Right cardiac atrium (tissue), 5 donors: ENCODE data around the gene UBE2Q2. TPM values are rescaled to one million over a fixed set of nuclear protein-coding genes. Genes with fewer than 3 reads are reported as not detected.
A peak's percentile ranks its signal among the peaks of the same experiment; 100 is the strongest.
"Not testable (repeated sequence)": the region's sequence is repeated elsewhere in the genome, so short reads cannot be mapped to it uniquely, and the experiment has no call there.

Experiments used
- ATAC-seq, 2 donors: fragments of 200-7000 bp; cut with Tn5 transposase; one replicate each; pipeline versions ENCODE4 v1.8.0 to v1.9.1; 2020; ENCODE audit warnings: moderate library complexity in 2 of 2, mild to moderate bottlenecking in 1 of 2
- DNase-seq, 3 donors: peaks; one replicate each; pipeline ENCODE4 v3.0.0-alpha.2; 2020
- H3K27ac ChIP-seq: one replicate; pipeline ENCODE4 v1.5.1; 2013; ENCODE audit warnings: mild to moderate bottlenecking, low read length, control low read depth, moderate library complexity
- H3K27me3 ChIP-seq: one replicate; pipeline ENCODE4 v1.6.1; 2013; ENCODE audit not compliant: control insufficient read depth, insufficient read depth
- H3K4me1 ChIP-seq: one replicate; pipeline ENCODE4 v1.6.1; 2013; ENCODE audit warnings: low read length; ENCODE audit not compliant: control insufficient read depth, insufficient read depth
- H3K4me3 ChIP-seq: one replicate; pipeline ENCODE4 v1.5.1; 2013; ENCODE audit warnings: low read length, control low read depth
- H3K9me3 ChIP-seq: one replicate; pipeline ENCODE4 v1.6.1; 2013; ENCODE audit warnings: low read length; ENCODE audit not compliant: control insufficient read depth
- WGBS: extraction: QIAGEN DNeasy Blood & Tissue Kit; methylation state at CpG from one replicate; pipeline ENCODE4 v1.1.7; 2013; 5-methylcytosine and 5-hydroxymethylcytosine counted together
- intact Hi-C, 4 donors: fragments of 100-400 bp; cut with DNase I; formaldehyde crosslinking; loops; one replicate each; pipeline versions ENCODE4 v1.11.0 to v1.14.0; 2022 to 2023
- polyA plus RNA-seq: library from polyadenylated mRNA; stranded (reverse); fragments of 200-250 nt; gene quantifications from one replicate; pipeline ENCODE4 v1.2.3, GENCODE V29; 2013
- total RNA-seq, 4 donors: library from RNA; stranded (reverse); fragmentation: NEBNext Ultra II Directional; extraction: Animal tissue kit (Norgen Biotek cat#: 25700); gene quantifications; one replicate each; pipeline ENCODE4 v1.2.1, GENCODE V29; 2021
- donor health status: healthy with polysubstance abuse.
- donor health status: DM: no; HTN: yes; CAD: no.
- donor health status: DM: no; HTN: no; CAD: no.
- donor health status: DM: no; HTN: yes; CAD: no; lungs with severe emphysema.
- donor health status: DM: yes; HTN: yes; CAD: no.

The UBE2Q2 gene
- total and polyA plus RNA-seq, 5 donors, result 18.2 to 32.6 (median 26.9) TPM

- Histone ChIP-seq H3K27ac (no peak overlapping the region), H3K4me1 (peaks cover 3% of the 10 kb centered on the region), H3K9me3 (no peaks in the 10 kb centered on the region), H3K27me3 (no peaks in the 10 kb centered on the region), H3K4me3 (no peak overlapping the region)
- no peak for DNase-seq
- intact Hi-C loops, result loop anchor here in 1 of 4 donors (10.0 kb wide), 1 partner anchor 63 kb away; the partner anchor contains the start of gene FBXO22
- ATAC-seq, result no peak
Observed at GRCh38 chr15:75841626-75842025, 1.6 kb upstream of the UBE2Q2 start.

- under 1% methylated on average over 77 of the region's 77 CpGs for WGBS
- Histone ChIP-seq H3K9me3 (no peaks in the 10 kb centered on the region), H3K4me3 (peak overlapping the region; percentile 93), H3K27ac (peak overlapping the region; percentile 82), H3K4me1 (peaks cover 3% of the 10 kb centered on the region), H3K27me3 (no peaks in the 10 kb centered on the region)
- ATAC-seq, result peak; percentile 83 to 87
- peak; percentile 61 to 89 (median 87) for DNase-seq
- intact Hi-C loops, result loop anchor here in 1 of 4 donors (10.0 kb wide), 1 partner anchor 61 kb away; the partner anchor contains the start of gene FBXO22
Observed at GRCh38 chr15:75843678-75844581, 683 bp downstream of the UBE2Q2 start.

GRCh38 chr15:75844629-75845335, 1.5 kb downstream of the UBE2Q2 start:
- intact Hi-C loops, result loop anchor here in 1 of 4 donors (10.0 kb wide), 1 partner anchor 60 kb away; the partner anchor contains the start of gene FBXO22

GRCh38 chr15:75849167-75849566, 5.9 kb downstream of the UBE2Q2 start:
- ATAC-seq (no peak), DNase-seq (no peak)
- 90% methylated on average over 1 of the region's 1 CpG for WGBS
- Histone ChIP-seq H3K27ac (no peak overlapping the region), H3K4me1 (peaks cover 3% of the 10 kb centered on the region), H3K4me3 (no peak overlapping the region), H3K9me3 (no peaks in the 10 kb centered on the region), H3K27me3 (no peaks in the 10 kb centered on the region)
- intact Hi-C loops, result loop anchor here in 1 of 4 donors (10.0 kb wide), 1 partner anchor 56 kb away; the partner anchor contains the start of gene FBXO22

More at GRCh38 chr15:75844629-75845335, 1.5 kb downstream of the UBE2Q2 start:
- no peaks in the 10 kb centered on the region for H3K9me3 ChIP-seq
- H3K27me3 ChIP-seq, result no peaks in the 10 kb centered on the region
- ATAC-seq, result no peak
- no peak for DNase-seq
- H3K4me3 ChIP-seq, result peak overlapping the region; percentile 93
- H3K27ac ChIP-seq, result no peak overlapping the region
- H3K4me1 ChIP-seq, result peaks cover 3% of the 10 kb centered on the region
- WGBS, result 40% methylated on average over 13 of the region's 13 CpGs

- WGBS, result 96% methylated on average over 2 of the region's 2 CpGs
- H3K27me3 ChIP-seq, result no peaks in the 10 kb centered on the region
- no peaks in the 10 kb centered on the region for H3K9me3 ChIP-seq
- H3K4me3 ChIP-seq, result no peak overlapping the region
- intact Hi-C loops, result no loop called here
- no peaks in the 10 kb centered on the region for H3K4me1 ChIP-seq
- H3K27ac ChIP-seq, result no peak overlapping the region
- ATAC-seq, result no peak
- DNase-seq, result no peak
Observed at GRCh38 chr15:75850708-75851107, 7.5 kb downstream of the UBE2Q2 start.

- H3K9me3 ChIP-seq, H3K4me3 ChIP-seq, intact Hi-C loops, H3K27me3 ChIP-seq, H3K27ac ChIP-seq, DNase-seq, ATAC-seq, H3K4me1 ChIP-seq: not testable (repeated sequence)
- WGBS, result 87% methylated on average over 4 of the region's 4 CpGs
Observed at GRCh38 chr15:75851566-75851965, 8.3 kb downstream of the UBE2Q2 start.

GRCh38 chr15:75857886-75858285, 14.6 kb downstream of the UBE2Q2 start:
- intact Hi-C loops, result no loop called here
- ATAC-seq (no peak), DNase-seq (no peak)
- Histone ChIP-seq H3K4me3 (no peak overlapping the region), H3K9me3 (no peaks in the 10 kb centered on the region), H3K4me1 (no peaks in the 10 kb centered on the region), H3K27me3 (no peaks in the 10 kb centered on the region), H3K27ac (no peak overlapping the region)

- H3K27ac ChIP-seq, result no peak overlapping the region
- ATAC-seq (no peak), DNase-seq (no peak)
- no peaks in the 10 kb centered on the region for H3K9me3 ChIP-seq
- no peaks in the 10 kb centered on the region for H3K4me1 ChIP-seq
- intact Hi-C loops, result no loop called here
- H3K4me3 ChIP-seq, result no peak overlapping the region
- no peaks in the 10 kb centered on the region for H3K27me3 ChIP-seq
- 83% methylated on average over 6 of the region's 6 CpGs for WGBS
Observed at GRCh38 chr15:75861750-75862402, 18.6 kb downstream of the UBE2Q2 start.

- H3K4me3 ChIP-seq, result no peak overlapping the region
- H3K4me1 ChIP-seq, result no peaks in the 10 kb centered on the region
- no peak for ATAC-seq
- 100% methylated on average over 1 of the region's 1 CpG for WGBS
- H3K27me3 ChIP-seq, result no peaks in the 10 kb centered on the region
- H3K27ac ChIP-seq, result no peak overlapping the region
- intact Hi-C loops, result no loop called here
- no peaks in the 10 kb centered on the region for H3K9me3 ChIP-seq
- no peak for DNase-seq
Observed at GRCh38 chr15:75862796-75863195, 19.5 kb downstream of the UBE2Q2 start.

- intact Hi-C loops, result no loop called here
- Histone ChIP-seq H3K4me3 (no peak overlapping the region), H3K4me1 (no peaks in the 10 kb centered on the region), H3K9me3 (no peaks in the 10 kb centered on the region), H3K27ac (no peak overlapping the region), H3K27me3 (no peaks in the 10 kb centered on the region)
- ATAC-seq (no peak), DNase-seq (no peak)
- WGBS, result 78% methylated on average over 5 of the region's 5 CpGs
Observed at GRCh38 chr15:75864213-75865059, 21.2 kb downstream of the UBE2Q2 start.
